HG03175 (cell line): ENCODE data around the gene ATF6B.
"Not testable (repeated sequence)": the region's sequence is repeated elsewhere in the genome, so short reads cannot be mapped to it uniquely, and the experiment has no call there.

Source experiments
- ATAC-seq: cut with Tn5 transposase; IDR thresholded peaks from one replicate; pipeline ENCODE4 v1.9.1; 2021; ENCODE audit warnings: mild to moderate bottlenecking, moderate library complexity; ENCODE audit not compliant: unreplicated experiment

ATF6B gene

DNA sequence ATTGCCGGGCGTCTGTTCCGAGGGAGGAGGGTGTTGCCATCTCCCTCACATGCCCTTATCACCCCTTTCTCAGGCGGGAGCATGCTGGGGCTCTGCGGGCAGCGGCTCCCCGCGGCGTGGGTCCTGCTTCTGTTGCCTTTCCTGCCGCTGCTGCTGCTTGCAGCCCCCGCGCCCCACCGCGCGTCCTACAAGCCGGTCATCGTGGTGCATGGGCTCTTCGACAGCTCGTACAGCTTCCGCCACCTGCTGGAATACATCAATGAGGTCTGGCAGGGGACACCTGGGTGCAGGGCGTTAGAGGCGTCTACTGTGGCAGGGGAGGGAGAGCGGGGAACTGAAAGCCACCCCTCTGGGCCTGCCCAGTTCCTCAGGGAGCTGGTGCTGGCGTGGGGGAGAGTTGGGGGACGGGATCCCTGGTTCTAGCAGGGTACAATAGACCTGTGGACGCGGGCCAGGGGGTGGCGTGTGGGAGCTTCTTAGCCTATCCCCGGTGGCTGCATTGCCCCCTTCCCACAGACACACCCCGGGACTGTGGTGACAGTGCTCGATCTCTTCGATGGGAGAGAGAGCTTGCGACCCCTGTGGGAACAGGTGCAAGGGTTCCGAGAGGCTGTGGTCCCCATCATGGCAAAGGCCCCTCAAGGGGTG, 26.6 kb upstream of the ATF6B start:
- peak; percentile 77 for ATAC-seq

DNA sequence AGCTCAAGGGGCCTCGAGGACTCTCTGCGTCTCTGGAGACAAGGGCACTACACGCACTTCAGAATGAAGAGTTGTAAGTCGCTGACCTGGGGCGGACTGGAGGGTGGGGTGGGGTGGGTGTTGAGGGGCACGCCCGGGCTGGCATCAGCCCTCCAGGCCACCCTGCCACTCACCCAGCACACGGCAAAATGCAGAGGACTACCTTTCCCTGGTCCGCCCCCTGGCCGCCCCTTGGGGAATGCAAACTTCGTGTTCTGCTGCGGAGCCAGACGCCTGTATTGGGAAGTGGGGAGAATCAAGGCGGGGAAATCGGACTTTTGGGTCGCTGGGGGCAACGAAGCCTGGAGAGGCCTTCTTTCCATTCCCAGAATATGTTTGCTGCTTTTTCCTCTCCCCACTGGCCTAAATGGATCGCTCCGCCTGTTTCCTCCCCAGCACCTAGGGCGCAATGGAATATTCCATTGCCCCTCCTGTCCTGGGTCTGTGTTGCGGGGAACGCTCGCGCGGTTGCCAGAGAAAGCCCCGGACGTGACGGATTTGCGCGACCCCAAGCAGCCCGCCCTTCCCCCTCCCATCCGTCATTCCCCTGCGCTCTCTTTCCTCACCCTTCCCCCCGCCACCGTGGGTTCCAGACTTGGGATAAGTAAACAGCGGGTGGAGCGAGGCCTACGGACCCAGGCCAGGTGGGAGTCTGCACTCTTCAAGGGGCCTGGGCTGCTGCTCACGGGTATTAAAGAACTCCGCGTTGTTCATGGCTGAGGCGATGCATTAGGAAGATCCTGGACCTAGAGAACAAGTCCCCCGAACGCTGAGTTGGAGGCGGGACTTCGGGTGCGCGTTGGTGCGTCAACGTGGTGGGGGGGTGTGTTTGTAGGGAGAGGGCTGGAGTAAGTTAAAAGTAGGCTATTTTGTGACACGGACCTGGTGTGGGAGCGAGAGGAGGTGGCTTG, 25.8 kb upstream of the ATF6B start, which contains the start of gene PPT2:
TSS of gene PPT2 (plus strand) at position 578 of the 950 bp plus-strand sequence. CDS start 454 bp downstream, outside the sequence.
- peak; percentile 19 for ATAC-seq

DNA sequence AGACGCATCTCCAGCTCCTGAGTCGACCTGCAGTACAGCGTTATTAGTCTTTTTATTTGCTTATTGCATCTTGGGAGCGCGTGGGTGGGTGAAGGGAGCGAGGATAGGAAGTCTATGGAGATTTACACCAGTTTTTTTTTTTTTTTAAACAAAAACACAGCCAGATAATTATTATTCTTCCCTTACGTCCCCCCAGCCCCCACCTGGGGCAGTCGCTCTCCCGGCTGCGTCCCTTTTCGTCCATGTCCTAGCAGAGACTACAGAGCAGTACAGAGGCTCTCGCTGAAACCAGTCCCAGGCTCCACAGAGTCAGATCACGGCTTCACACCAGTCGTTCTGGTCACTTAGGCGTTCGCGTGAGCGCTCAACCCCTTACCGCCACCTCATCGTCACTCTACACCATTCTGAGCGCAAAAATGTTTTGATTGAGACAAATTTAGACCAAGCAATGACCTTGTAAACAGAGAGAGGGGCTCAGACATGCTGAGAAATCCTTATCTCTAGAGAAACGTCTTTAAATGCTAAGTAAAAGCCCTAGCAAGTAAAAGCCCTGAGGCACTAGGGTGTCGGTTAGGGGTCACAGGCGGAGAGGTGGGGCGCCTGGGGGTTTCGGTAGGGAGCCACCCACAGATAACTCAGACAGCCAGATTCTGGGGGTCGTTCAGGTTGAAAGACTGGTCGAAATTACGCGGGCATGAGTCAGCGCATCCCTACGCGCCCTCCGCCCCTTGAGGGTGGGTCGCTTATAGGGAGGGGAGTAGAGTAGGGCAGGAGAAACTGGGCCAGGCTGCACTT, 24.9 kb upstream of the ATF6B start:
- ATAC-seq: no peak

DNA sequence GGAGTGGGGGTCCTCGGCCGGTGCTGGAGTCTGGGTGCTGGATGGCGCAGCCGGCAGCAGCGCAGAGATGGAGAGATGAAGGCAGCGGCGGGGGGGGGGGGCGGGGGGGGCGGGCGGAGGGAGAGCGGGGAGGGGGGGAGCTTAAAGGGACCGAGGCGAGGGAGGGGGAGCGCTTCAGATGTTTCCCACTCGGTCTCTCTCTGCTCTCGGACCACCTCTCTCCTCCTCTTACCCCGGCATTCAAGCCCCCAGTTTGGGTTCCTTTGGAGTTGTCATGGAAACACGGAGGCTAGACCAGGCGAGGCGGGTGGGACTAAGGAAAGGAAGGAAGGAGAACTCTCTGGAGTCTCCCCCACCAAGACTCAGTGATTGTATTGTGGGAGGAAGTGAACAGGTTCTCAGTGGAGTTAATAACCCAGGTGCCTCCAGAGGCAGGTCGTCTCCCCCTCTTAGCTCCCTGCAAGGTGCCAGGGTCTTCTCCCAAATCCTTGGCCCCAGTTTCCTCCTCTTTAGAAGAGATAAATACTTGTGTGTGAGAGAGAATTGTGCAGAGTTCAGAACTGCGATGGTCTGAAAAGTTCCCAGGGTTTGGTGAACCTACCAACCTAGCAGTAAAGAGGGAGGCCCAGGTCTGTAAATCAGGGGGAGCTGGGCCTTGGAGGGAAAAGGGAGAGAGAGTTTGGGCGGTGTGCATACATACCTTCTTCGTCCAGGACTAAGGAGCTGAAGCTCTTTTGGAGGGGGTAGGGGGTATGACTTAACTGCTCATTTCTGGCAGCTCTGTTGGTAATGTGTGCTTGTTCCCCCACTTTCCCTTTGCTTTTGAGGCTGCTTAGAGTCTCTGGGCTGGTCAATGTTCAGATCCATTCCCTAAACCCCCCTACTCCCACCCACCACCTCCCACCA, 24.1 kb upstream of the ATF6B start, which contains the start of gene PRRT1:
TSS of gene PRRT1 (minus strand) at position 77 of the 906 bp plus-strand sequence. CDS start 112 bp downstream, outside the sequence.
- no peak for ATAC-seq

DNA sequence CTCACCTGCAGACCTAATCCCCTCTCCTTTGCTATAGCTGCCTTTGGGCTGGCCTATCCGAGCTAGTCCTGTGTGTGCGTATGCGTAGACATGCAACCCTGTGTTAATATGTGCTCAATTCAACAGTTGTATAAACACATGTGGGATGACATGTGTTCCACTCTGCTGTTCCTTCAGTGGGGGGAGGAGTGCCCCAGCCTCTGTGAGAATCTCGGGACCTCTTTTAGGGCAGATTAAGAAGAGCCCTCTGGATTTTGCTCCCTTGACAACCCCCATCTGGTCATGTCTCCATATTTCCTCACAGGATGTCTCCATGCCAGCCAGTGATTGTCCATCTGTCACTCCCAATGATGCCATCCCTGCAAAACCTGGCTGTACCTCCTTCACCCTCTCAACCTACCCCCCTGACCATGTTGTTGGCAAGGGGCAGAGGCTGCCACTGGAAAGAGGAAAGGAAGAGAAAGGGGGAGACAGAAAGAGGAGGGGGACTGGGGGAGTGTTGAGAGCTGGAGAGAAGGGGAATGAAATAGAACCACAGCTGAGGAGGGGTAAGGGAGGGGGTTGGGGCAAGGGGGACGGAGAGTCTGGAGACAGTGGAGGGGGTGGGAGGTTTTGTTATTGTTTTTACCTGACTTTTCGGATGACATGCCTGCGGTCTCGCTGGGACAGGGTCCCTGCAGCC, 23.3 kb upstream of the ATF6B start:
- no peak for ATAC-seq

DNA sequence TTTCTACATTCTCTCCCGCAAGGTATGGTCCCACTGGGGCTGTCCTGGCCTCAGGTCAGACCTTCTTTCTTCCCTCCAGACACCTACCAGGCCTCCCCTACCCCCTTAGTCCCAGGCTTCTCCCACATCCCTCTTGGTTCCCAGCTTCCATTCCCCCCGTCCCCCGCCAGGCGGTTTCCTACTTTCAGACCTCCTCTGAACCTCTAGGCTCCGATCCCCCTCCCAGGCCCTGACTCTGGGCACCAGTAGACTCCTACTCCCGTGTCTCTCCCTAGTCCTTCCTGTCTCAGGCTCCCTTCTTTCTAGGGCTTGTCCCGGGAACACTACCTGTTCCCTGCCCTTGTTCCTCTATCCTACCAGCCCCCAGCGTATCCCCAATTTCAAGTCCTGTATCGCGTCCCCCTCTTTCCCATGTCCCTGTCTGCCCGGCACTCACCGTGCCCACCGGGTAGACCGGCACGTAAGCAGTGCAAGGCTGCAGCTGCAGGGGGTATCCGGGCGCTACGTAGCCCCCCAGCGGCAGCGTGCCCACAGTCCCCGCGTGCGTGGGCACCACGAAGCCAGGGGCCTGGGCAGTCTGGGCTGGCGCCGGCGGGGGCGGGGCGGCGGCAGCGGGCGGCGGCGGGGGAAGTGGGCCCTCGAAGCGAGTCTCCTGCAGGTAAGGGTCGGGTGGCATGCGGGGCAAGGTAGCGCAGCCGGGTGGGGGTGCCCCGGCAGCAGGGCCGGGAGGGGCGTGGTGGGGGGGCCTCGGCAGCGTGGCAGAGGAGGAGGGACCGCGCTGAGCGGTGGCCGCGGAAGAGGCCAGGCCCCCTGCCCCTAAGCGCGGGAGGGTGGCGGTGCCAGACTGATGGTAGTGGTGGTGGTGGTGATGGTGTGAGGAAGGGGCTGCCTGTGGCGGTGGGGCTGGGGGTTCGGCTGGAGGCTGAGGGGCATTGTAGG, 22.2 kb upstream of the ATF6B start:
- ATAC-seq: no peak

DNA sequence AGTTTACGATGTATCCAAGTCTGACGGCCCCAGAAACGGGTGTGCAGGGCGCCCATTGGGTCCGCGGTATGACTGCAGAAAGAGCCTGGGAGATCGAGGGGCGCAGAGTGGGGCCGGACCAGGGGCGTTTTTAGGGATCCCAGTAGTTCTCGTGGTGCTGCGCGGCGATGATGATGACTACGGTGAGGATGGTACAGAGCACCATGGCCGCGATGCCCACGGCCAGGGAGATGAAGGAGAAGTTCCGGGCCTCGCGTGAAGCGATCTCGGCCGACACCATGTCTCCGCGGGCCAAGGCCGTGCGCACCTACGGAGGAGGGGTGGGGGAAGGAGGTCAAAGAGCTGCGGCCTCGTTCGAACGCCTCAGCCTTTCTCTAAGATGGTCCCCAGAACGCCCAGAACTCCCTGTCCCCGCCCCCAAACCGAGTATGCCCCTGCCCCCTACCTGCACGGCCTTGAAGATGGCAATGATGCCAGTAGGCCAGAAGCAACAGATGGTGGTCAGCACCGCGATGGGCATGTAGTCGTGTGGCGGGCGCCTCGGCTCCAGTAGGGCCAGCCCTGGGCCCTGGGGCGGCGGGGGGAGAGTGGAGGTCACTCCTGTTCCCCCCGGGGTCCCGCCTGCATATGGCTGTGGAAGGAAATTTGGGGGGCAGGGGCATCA, 21.2 kb upstream of the ATF6B start:
- ATAC-seq: no peak

DNA sequence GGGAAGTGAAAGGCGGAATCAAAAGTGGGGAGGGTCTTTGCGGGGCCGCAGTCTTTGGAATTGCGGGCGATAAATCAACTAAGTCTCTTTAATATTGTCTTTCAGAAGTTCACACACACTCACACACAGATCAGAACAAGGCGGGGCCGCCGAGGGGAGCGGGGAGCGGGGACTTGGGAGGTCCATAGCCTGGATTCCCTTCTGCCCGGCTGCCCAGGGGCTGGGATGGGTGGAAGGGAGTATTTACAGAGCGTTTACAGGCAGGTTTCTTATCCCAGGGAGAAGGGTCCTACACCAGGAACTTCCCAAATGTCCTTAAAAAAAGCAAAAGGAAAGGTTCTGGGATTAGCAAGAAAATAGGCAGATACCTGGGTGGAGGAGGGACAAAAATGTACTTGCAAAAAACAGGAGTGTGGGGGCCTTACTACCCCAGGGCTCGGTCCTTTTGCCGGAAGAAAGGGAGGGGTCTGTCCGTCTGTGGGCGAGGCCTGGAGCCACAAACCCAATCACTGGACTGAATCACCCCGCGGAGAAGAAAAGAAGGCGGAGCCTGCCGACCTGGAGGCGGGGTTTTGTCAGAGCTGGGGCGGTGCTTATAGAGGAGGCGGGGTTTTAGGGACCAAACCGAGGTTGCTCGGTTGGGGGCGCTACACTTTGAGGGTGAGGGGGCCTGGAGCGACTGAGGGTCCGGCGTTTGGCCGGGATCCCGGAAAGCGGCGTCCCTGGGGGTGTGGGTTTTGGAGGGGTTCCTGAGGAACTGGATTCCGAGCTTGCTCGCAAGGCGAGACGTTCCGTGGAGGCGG, 20.4 kb upstream of the ATF6B start:
- no peak for ATAC-seq

DNA sequence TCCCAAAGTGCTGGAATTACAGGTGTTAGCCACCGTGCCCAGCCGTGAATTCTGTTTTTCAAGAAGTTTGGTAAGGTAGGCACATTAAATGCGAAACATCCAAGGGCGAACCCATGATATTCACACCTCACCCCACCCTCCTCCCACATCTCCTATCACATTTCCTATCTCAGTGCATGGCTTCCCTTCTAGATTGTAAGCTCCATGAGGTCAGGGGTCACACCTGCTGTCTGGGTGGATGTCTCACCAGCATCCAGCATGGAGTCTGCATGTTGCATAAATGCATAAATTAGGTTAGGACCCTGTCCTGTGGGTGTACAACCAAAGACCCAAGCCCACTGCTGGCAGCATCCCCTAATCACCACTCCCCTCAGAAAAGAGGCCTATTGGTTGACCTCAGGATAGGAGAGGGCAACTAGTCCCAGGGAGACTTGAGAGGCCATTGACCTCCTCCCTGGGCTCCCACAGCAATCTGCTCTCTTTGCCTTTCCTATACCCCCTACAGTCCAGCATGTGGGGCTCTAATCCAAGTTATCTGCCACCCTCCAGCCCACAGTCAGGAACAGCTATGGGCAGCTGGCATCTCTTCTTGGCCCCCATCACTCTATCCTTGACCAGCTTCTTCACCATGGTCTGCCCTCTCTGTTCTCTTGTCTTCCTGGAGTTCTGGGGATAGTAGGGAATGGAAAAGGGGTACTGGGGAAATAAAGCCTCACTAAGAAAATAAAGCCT, 19.5 kb upstream of the ATF6B start:
- no peak for ATAC-seq

DNA sequence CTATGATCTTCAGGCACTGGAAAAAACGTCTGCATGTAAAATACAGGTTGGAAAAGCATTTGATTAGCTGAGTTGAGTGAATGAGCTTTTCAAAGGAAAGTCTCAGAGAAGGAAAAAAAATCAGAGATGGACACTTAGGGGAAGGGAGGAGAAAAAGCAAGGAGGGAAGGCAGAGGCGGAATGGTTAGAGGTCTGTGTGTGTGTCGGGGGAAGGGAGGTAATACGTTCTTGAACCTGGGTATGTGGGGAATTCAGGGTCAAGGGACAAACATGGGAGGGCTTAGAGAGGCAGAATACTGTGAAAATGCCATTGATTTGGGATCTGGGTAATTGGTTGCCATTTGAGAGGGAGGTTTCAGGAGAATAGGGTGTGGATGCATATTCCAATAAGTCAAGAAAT, 18.6 kb upstream of the ATF6B start:
- ATAC-seq: no peak

DNA sequence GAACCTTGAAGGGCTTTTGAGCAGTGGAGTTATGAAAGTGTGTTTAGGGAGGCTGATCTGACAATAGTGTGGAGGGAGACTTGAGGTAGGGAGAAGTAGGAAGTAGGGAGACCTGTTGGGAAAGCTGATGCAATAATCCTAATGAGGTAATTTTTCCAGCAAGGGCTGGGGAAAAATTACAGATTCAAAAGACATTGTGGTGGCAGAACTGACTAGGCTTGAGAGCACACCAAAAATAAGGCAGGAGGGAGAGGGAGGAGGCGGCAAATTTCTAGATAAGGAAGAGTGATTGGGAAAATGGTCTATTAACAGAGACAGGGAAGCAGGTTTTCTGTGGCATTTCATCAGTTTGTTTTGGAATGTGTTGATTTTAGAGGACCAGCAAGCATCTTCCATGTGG, 18.2 kb upstream of the ATF6B start:
- ATAC-seq: no peak

DNA sequence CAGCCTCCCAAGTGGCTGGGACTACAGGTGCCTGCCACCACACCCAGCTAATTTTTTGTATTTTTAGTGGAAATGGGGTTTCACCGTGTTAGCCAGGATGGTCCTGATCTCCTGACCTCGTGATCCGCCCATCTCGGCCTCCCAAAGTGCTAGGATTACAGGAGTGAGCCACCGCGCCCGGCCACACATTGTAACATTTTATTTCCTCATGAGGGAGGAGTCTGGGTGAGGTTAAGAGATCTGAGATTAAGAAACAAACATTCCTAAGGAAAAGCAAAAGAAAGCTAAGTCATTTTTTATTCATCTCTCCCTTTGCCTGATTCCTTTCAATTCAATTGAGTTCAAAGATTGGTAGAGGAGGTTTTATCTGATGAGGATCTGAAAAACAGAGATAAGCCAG, 16.2 kb upstream of the ATF6B start:
- not testable (repeated sequence) for ATAC-seq

DNA sequence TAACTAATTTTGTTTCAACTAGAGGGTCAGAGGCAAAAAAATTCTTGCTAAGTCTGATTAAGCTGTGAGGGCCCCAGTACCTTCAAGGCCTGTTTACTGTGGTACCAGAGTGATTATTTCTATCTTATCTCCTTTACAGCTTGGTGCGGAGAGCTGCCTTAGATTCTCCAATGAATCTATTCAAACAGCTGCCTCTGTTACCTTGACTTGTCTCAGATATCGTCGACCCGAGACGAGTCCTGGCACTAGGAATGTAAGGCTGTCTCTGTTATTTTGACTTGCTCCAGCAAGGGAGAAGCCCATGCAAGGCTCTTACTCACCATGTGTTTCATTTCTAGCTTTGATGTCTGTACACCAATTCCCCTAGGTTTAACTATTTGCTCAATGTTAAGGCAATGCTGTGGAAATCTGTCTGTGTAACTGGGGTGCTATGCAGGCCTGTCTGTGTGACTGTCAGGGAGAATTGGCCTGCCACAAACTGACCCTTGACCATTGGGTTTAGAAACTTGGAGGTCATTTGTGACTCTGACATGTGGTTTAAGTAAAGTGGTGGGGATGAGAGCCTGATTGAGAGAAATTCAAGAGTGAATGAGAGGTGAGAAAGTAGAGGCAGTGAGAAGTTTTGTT, 12.5 kb upstream of the ATF6B start:
- no peak for ATAC-seq

DNA sequence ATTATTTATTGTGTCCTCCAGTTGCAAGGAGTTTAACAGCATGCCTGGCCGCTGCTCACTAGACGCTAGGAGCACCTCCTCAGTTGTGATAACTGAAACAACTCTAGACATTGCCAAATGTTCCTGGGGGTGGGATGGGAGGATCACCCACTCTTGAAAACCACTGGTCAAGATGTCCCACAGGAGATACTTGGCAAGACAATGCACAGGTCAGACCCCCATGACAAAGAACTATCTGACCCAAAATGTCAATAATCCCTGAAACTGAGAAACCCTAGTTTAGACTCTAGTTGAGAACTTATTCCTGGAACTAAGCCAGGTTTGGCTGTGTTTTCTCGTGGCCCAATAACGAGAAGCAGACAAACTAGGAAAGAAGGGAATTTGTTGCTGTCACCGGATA, 11.5 kb upstream of the ATF6B start:
- no peak for ATAC-seq

DNA sequence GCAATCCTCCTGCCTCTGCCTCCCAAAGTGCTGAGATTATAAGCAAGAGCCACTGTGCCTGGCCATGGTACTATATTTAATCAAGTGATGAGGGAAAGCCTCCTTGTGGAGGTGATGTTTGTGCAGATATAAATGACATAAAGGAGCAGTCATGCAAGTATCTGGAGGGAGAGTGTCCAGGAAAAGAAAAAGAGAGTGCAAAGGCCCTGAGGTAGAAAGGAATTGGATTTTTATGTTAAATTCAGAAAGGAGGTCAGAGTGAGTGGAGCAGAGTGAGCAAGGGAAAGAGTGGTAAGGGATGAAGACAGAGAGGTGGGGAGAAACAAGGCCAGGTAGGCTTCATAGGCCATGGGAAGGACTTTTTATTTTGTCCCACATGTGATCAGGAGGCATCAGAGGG, 9.4 kb upstream of the ATF6B start:
- no peak for ATAC-seq

DNA sequence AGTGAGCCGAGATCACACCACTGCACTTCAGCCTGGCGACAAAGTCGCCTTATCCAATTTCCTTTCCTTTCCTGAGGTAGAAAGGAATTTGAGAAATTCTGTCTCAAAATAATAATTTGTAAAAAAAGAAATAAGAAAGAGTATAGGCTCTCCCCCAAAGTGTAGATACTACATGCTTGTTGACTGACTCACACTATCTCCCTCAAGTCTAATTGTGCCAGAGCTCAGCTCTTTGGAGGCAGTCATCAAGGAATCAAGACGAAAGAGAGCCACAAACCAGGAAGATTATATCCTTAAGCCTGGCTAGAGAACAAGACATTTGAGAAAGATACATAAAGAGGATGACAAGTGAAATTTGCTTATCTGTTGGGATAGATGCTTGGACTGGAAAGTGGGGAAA, 5.7 kb upstream of the ATF6B start:
- ATAC-seq: no peak
